MM.1S (cell line): ENCODE data around the gene TENT5C.

Experiments used
- DNase-seq: peaks from one replicate; pipeline ENCODE4 v3.0.0-alpha.2; 2015
- H2AFZ ChIP-seq: fragments of 300-600 bp; sonication (generic); 2 replicates; pipeline ENCODE4 v1.6.0; 2016; ENCODE audit warnings: antibody characterized with exemption, low read length
- H3F3A ChIP-seq: fragments of 300-600 bp; sonication (generic); 2 replicates; pipeline ENCODE4 v1.6.1; 2016; ENCODE audit warnings: mild to moderate bottlenecking, antibody characterized with exemption, low read length, moderate library complexity, mixed read lengths; ENCODE audit not compliant: insufficient read depth
- H3K27ac ChIP-seq: fragments of 300-600 bp; sonication (generic); 2 replicates; pipeline ENCODE4 v1.5.1; 2016; ENCODE audit warnings: mild to moderate bottlenecking, low read length
- H3K27me3 ChIP-seq: fragments of 300-600 bp; sonication (generic); replicated peaks from 2 replicates; pipeline ENCODE4 v1.6.0; 2016; ENCODE audit warnings: low read length; ENCODE audit not compliant: insufficient read depth
- H3K36me3 ChIP-seq: fragments of 300-600 bp; sonication (generic); replicated peaks from 2 replicates; pipeline ENCODE4 v1.6.1; 2016; ENCODE audit warnings: mild to moderate bottlenecking, low read length, mixed read lengths; ENCODE audit not compliant: insufficient read depth
- H3K4me1 ChIP-seq: fragments of 300-600 bp; sonication (generic); 2 replicates; pipeline ENCODE4 v1.6.1; 2016; ENCODE audit warnings: low read length, mixed read lengths
- H3K4me2 ChIP-seq: fragments of 300-600 bp; sonication (generic); 2 replicates; pipeline ENCODE4 v1.6.0; 2016; ENCODE audit warnings: low read depth, low read length
- H3K4me3 ChIP-seq: fragments of 300-600 bp; sonication (generic); 2 replicates; pipeline ENCODE4 v1.5.1; 2016; ENCODE audit warnings: low read length, mixed read lengths
- H3K79me2 ChIP-seq: fragments of 300-600 bp; sonication (generic); 2 replicates; pipeline ENCODE4 v1.6.1; 2016; ENCODE audit warnings: mixed run types, low read length, mixed read lengths
- H3K9ac ChIP-seq: fragments of 300-600 bp; sonication (generic); 2 replicates; pipeline ENCODE4 v1.6.1; 2016; ENCODE audit warnings: low read length, mixed read lengths
- H3K9me2 ChIP-seq: fragments of 300-600 bp; sonication (generic); replicated peaks from 2 replicates; pipeline ENCODE4 v1.6.1; 2016; ENCODE audit warnings: mild to moderate bottlenecking, low read length, mixed read lengths; ENCODE audit not compliant: insufficient read depth
- H3K9me3 ChIP-seq: fragments of 300-600 bp; sonication (generic); replicated peaks from 2 replicates; pipeline ENCODE4 v1.6.1; 2016; ENCODE audit warnings: mild to moderate bottlenecking, low read length, mixed read lengths; ENCODE audit not compliant: insufficient read depth
- H4K20me1 ChIP-seq: fragments of 300-600 bp; sonication (generic); 2 replicates; pipeline ENCODE4 v1.6.1; 2016; ENCODE audit warnings: mild to moderate bottlenecking, low read length, moderate library complexity, mixed read lengths; ENCODE audit not compliant: insufficient read depth
- CTCF ChIP-seq: fragments of 300-600 bp; sonication (generic); IDR thresholded peaks from 2 replicates; pipeline ENCODE4 v1.5.1; 2016; ENCODE audit warnings: antibody characterized with exemption, low read length, mixed read lengths
- EZH2 ChIP-seq: fragments of 300-600 bp; sonication (generic); optimal IDR thresholded peaks from 2 replicates; pipeline ENCODE3; 2017; ENCODE audit warnings: low read depth, mild to moderate bottlenecking, antibody characterized with exemption, low read length, mixed read lengths
- EZH2phosphoT487 ChIP-seq: fragments of 300-600 bp; sonication (generic); IDR thresholded peaks from 2 replicates; pipeline ENCODE4 v1.6.1; 2018; ENCODE audit warnings: antibody characterized with exemption, low read length

Gene TENT5C

GRCh38 chr1:117665556-117666270 is 59.9 kb downstream of the TENT5C start:
- Histone ChIP-seq H3K4me1 (peaks cover 68% of the 10 kb centered on the region), H3K27me3 (no peaks in the 10 kb centered on the region), H4K20me1 (no peaks in the 10 kb centered on the region), H3F3A (peaks cover 25% of the 10 kb centered on the region), H3K9me2 (no peaks in the 10 kb centered on the region), H2AFZ (no peak overlapping the region), H3K36me3 (no peaks in the 10 kb centered on the region), H3K4me3 (no peak overlapping the region), H3K4me2 (peak overlapping the region; percentile 24; the same call in 1 of the 2 replicates), H3K27ac (peak overlapping the region; percentile 100), H3K9me3 (no peaks in the 10 kb centered on the region), H3K79me2 (peaks cover 57% of the 10 kb centered on the region), H3K9ac (peak overlapping the region; percentile 87)
- peak; percentile 37 for DNase-seq
- TF ChIP-seq EZH2 (no peak), CTCF (no peak), EZH2phosphoT487 (no peak)

GRCh38 chr1:117669572-117669971 is 63.7 kb downstream of the TENT5C start:
- Histone ChIP-seq H3F3A (peaks cover 28% of the 10 kb centered on the region), H3K27ac (no peak overlapping the region), H2AFZ (no peak overlapping the region), H3K9me2 (no peaks in the 10 kb centered on the region), H3K9ac (no peak overlapping the region), H4K20me1 (no peaks in the 10 kb centered on the region), H3K27me3 (no peaks in the 10 kb centered on the region), H3K4me3 (no peak overlapping the region), H3K79me2 (peaks cover 69% of the 10 kb centered on the region), H3K4me1 (peaks cover 69% of the 10 kb centered on the region), H3K9me3 (no peaks in the 10 kb centered on the region), H3K36me3 (no peaks in the 10 kb centered on the region), H3K4me2 (no peak overlapping the region)
- TF ChIP-seq EZH2 (no peak), CTCF (no peak), EZH2phosphoT487 (no peak)
- no peak for DNase-seq

GRCh38 chr1:117670976-117671780 is 65.3 kb downstream of the TENT5C start:
- TF ChIP-seq EZH2 (no peak), CTCF (no peak), EZH2phosphoT487 (no peak)
- Histone ChIP-seq H3K27me3 (no peaks in the 10 kb centered on the region), H3K9ac (peak overlapping the region; percentile 55), H3K36me3 (no peaks in the 10 kb centered on the region), H3F3A (peaks cover 29% of the 10 kb centered on the region), H3K79me2 (peaks cover 76% of the 10 kb centered on the region), H3K9me2 (no peaks in the 10 kb centered on the region), H3K4me1 (peaks cover 69% of the 10 kb centered on the region), H3K4me3 (peak overlapping the region; percentile 16; the same call in 1 of the 2 replicates), H3K4me2 (peak overlapping the region; percentile 69), H3K9me3 (no peaks in the 10 kb centered on the region), H4K20me1 (no peaks in the 10 kb centered on the region), H2AFZ (0 out of 2 replicates have a peak overlapping the region, but pooled peaks have one; percentile 19), H3K27ac (peak overlapping the region; percentile 100; the same call in 1 of the 2 replicates)
- no peak for DNase-seq
